ENCODE results near the gene MGAT3.
"Not testable (repeated sequence)": the region's sequence is repeated elsewhere in the genome, so short reads cannot be mapped to it uniquely, and the experiment has no call there.

MGAT3 gene

DNA sequence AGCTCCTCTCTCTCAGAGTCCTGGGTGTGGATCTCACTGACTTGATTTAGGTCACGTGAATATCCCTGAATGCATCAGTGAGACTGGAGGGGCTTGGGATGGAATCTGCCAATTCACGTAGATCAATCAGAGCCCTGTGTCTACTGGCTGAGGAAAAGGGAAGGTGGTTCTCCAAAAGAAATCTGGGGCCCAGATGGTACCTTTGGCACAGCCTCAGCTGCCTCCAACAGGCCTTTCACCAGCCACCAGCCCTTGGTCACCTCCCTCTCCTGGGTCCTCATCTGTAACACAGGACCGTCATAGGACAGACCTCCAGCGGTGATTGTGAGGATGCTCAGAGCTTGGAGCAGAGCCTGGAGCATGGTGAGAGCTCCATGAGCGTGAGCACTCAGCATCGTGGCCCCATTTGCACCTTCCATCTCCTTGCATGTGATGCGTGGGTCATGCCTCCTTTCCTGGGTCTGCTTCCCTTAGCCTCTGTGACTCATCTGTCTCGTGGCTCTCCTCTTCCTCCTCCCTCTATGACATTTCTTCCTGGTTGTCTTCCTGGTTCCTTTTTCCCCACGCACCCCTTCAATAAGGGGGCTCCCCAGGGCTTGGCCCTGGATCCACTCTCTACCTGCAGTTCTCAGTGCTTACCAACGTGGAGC lies 37.8 kb downstream of the MGAT3 start:
- DNase-seq = no peak

DNA sequence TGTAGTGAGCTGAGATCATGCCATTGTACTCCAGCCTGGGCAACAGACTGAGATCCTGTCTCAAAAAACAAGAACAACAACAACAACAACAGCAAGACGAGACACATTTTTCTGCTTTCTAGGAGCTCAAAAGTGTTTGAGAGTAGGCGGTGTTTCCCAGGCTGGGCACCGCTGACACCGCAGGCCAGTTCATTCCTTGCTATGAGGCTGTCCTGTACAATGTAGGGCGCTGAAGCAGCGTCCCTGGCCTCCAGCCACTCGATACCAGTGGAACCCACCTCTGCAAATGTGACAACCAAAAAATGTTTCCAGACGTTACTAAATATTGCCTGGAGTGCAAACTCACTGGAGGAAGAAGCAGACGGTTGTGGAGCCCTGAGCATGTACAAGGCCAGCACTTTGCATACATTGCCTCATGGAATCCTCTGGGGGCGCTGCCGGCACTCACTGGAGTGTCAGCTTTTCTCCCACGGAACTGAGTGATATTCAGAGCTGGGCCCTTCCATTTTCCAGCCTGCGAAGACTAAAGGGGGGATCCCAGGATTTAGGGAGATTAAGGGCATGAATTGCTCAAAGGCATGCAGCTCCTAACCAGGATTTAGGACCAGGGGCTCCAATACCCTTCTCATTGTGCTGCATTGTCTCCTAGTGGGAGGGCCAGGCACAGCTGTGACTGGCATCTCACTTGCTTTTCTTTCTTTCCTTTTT lies 39.5 kb downstream of the MGAT3 start:
- peak; percentile 71 for DNase-seq

DNA sequence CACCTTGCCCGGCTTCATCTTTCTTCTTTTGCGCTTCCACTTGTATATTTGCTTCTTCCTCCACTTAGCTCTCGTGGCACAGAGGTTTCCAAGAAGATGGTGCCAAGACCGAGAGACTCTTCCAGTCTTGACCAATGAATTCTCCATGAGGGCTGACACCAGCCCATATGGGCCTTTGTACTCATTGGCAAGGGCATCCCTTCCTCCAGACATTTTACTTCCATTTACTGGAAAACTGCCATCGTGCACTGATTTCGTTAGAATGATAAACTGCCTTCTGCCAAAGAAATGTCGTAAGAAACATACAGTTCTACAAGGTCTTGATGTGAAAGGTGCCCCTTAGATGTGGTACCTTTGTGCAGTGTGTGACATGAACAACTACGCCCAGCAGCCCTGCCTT lies 40.6 kb downstream of the MGAT3 start:
- DNase-seq = no peak

DNA sequence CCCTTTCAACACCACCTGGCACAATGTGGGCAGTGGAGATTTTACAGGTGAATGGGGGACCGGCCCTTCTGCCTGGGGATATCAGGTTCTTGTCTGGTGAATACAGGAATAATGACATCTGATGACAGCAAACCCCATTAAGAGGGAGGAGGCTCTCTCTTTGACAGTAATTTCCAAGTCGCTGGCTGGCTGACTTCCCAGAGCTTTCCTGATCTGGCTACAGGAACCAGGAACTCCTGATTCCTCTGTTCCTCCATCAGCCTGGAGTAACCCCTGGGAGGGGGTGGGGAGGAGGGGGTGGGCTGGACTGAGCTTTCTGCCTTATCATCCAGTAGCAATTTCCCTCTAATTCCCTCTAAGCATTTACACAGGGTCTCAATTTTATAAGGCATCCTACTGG lies 41.6 kb downstream of the MGAT3 start:
- no peak for DNase-seq

DNA sequence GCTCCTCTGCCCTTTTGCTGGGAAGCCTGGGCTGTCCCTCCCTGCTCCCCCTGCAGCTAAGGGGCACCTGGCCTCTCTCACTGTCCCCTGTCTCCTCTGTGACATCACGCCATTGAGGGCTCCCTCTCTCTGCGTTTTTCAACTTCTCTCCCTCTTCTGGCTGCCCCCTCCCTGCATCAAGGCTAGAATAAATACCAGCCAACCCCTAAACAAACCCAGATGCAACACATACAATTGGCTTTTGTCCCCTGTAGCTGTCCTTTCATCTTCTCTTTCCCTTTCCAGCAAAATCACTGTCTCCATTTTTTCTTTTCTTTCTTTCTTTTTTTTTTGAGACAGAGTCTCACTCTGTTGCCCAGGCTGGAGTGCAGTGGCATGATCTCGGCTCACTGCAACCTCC lies 42.0 kb downstream of the MGAT3 start:
- DNase-seq = no peak

DNA sequence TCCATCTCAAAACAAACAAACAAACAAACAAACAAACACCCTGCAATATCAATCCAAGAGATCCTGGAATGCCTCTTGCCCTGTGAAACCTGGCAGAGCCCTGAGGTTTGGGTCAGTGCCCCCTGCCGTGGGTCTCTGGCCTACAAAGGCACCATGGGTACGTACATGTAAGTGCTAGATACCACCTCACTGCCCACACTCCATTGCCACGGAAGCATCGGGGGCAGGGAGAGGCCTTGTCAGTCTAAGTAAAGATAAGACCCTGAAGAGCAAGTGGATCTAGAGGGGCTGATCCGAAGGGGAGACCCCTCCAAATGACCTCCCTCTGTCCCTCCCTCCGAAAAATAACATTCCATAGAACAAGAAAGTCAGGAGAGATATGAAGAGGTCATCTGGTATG lies 43.3 kb downstream of the MGAT3 start:
- no peak for DNase-seq

DNA sequence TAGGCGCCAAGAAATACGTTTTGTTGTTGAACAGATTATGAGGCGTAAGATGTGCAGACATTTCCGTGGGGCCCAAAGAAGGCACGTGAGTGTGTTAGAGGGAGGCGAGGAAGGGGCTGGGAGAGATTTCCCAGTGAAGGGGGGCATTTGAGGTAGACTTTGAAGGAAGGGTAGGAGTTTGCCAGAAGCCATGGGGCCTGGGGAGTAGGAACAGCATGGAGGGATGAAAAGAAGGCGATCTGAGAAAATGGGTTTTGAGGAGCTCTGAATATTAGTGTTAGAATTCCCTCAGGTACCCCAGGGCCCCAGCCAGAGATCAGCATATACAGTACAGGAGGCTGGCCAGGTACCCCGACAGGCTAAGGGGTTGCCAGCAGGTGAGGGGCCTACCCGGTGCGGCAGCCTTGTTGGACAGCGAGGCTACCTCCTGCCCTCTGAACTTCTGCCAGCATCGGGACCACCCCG lies 44.9 kb downstream of the MGAT3 start:
- DNase-seq = no peak

DNA sequence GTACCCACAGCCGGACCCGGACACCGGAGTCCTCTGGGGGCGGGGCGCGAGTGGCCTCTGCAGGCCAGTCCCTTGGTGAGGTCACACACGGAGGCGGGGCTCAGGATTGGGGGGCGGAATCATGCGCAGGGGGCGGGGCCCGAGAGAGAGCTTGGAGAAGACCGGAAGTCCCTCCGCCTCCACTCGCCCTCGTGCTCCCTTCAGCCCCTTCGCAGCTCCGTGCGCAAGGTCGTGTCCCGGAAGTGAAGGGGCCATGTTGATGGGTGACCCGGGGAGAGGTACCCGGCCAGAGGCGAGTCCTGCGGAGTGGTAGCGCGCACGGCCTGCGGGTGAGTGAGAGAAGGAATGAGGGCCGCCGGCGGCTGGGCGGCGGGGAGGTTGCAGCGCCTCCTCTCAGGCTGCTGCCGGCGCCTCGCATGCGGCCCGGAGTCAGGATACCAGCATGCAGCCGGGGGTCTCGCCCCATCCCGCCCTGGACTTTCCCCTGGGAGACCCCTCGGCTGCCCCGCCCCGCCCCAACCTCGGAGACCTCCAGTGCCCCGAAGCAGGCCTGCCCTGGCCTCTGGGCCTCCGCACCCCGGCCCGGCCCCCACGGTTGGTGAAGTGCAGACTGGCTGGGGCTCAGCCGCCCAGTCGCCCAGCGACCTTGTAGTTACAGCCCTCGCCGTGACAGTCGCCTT lies 45.4 kb downstream of the MGAT3 start, which contains the start of gene MIEF1:
MIEF1 (plus strand) TSS at position 182 of the 680 bp plus-strand sequence. CDS start 9,005 bp downstream, outside the sequence.
- peak; percentile 94 for DNase-seq

DNA sequence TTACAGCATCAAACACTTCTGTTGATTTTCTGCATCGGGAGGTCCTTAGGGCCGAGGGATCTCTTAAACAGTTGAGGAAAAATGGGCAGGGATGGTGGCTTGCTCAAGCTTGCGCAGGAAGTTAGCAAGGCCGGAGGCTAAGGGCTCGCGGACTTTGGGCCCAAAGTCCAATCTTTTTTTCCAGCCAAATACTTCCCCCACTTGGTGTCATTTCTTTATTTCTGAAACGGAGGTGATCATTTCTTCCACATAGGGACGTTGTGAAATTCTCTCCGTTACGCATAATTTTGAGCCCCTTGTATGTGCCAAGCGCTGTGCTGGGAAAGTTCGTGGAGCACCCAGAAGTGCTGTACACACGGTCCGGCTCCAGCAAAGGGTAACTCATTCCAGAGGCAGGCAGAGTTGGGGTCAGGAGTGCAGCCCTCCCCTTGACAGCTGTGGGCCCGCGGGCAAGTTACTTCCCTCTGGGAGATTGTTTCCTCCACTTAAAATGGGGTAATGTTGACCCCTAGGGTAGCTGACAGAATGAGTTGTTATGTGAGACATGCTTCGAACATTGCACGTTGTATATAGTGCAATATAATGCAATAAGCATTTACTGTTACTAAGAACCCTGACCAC lies 46.1 kb downstream of the MGAT3 start:
- no peak for DNase-seq

DNA sequence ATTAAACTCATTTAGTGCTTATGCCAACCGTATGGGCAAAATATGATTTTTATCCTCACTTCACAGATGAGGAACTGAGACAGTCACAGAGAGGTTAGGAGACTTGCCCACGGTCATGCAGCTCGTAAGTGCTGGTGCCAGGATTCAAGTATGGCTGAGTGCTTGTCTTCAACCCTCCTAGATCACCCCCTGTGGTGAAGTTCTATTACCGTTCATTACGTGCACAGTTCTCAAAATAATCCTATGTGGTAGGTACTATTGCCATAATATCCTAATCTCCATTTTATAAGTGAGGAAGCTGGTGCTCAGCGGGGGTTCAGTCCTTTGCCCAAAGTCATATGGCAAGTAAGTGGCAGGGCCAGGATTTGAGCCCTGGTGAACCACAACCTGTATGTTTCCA lies 46.8 kb downstream of the MGAT3 start:
- DNase-seq = no peak

DNA sequence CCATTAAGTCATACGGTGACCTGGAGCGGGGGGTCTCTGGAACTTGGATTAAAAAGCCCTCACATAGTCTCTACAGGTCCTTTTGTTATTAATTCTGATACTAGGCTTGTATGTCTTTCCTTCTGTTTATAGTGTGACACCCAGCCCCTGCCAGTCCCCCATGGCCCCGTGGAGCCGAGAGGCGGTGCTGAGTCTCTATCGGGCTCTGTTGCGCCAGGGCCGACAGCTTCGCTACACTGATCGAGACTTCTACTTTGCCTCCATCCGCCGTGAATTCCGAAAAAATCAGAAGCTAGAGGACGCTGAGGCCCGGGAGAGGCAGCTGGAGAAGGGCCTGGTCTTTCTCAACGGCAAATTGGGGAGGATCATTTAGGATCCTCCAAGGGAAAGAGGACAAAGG lies 47.3 kb downstream of the MGAT3 start:
- DNase-seq = no peak

DNA sequence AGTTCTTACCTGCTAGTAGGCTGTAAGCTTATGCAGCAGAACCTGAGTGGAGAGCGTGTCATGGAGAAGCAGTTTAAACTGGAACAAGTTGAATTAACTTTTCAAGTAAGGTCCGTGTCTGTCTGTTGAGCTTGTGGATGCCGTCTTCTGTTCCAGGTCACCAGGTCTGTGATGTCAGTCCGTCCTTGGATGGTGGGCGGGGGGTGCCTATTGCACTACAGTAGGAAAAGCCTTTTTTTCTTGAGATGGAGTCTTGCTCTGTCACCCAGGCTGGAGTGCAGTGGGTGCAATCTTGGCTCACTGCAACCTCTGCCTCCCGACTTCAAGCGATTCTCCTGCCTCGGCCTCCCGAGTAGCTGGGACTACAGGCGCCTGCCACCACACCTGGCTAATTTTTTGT lies 50.2 kb downstream of the MGAT3 start:
- DNase-seq = not testable (repeated sequence)

DNA sequence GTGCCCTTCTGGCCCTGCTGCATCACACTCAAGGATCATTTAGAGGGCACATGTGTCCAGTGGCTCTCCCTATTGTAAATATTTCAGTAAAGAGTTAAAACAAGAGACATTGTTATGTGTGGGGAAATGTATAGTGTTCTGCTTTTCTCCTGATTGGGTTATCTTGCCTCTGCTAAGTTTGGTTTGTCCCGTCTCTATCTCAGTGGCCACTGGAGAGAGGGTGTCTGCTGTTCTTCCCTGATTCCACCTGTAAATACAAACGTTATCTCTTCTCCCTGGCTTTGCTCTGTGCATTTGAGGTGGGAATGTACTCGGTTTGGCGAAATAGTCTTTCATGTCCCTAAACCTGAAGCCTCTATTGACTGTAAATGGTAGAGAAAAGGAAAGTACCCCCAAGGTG lies 51.6 kb downstream of the MGAT3 start:
- no peak for DNase-seq

DNA sequence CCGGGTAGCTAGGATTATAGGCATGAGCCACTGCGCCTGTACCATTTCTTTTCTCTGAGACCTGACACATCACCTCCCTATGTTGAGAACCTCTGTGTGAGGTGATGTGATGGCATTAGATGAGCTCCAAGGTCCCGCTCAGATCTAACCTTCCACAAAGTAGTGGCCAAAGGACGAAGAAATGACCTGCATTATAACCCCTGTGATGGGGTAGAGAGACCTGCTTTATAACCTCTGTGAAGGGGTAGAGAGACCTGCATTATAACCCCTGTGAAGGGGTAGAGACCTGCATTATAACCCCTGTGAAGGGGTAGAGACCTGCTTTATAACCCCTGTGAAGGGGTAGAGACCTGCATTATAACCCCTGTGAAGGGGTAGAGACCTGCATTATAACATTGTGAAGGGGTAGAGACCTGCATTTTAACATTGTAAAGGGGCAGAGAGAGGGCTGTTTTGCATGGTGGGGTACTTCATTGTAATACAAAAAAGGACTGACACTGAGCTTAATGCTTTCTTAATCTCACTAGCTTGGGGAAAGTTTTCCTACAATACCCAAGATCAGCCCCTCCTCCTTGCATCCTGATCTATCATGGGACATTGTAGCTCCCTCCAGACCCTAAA lies 53.8 kb downstream of the MGAT3 start:
- DNase-seq = no peak

DNA sequence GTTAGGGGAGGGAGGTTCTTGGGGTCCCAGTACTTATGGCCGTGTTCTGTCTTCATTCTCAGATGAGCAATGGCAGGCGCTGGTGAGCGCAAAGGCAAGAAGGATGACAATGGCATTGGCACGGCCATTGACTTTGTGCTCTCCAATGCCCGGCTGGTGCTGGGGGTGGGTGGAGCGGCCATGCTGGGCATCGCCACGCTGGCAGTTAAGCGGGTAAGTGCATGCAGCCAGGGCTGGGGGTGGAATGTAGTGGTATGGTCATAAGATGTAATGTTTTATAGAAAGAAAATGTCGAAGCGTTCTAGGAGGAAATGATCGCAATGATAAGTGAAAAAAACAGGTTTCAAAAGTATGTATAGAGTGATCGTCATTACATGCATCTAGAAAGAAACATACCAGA lies 54.4 kb downstream of the MGAT3 start:
- DNase-seq = no peak

DNA sequence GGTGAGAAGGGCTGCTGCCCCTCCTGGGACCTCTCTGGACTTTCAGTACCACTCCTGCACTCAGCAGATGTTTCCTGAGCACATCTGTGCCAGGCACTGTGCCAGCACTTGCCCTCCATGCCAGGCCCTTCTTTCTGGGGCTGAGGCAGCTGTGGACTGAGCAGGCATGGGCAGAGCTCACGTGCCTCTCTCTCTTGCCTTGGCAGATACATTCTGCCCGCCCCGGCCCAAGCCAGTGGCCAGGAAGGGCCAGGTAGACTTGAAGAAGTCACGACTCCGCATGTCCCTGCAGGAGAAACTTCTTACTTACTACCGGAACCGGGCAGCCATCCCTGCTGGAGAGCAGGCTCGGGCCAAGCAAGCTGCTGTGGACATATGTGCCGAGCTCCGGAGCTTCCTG lies 55.2 kb downstream of the MGAT3 start:
- DNase-seq = no peak

DNA sequence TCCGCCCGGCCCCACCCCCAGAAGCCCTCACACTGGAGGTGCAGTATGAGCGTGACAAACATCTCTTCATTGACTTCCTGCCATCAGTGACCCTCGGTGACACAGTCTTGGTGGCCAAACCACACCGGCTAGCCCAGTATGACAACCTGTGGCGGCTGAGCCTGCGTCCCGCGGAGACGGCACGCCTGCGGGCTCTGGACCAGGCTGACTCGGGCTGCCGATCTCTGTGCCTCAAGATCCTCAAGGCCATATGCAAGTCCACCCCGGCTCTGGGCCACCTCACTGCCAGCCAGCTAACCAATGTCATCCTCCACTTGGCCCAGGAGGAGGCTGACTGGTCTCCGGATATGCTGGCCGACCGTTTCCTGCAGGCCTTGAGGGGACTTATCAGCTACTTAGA lies 57.0 kb downstream of the MGAT3 start:
- no peak for DNase-seq

DNA sequence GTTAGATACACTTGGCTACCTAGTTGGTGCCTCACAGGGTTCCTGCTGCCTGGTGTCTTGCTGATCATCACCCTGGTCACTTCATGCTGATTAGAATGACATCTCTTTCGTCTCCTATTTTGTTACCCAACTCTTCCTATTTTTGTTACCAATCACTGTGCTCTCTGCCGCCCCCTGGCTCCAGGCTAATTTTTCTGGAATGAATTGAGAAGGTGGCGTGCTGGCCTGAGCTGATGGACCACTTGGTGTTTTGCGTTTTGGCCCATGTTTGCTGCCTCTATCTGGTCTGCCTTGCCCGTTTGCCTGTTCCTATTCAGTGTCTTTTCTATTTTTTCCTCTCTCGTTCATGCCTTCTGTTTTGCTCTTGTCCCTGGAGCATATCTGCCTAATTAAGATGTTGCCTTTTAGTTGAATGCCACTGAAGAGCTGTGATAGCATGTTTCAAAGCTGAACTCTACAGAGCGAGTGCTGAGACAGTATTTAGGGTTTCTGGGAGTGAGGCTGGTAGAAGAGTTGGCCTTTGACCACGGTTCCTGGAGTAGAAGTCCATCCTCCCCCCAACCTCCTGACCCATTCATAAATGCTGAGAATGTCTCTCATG lies 57.7 kb downstream of the MGAT3 start:
- DNase-seq = peak; percentile 62

DNA sequence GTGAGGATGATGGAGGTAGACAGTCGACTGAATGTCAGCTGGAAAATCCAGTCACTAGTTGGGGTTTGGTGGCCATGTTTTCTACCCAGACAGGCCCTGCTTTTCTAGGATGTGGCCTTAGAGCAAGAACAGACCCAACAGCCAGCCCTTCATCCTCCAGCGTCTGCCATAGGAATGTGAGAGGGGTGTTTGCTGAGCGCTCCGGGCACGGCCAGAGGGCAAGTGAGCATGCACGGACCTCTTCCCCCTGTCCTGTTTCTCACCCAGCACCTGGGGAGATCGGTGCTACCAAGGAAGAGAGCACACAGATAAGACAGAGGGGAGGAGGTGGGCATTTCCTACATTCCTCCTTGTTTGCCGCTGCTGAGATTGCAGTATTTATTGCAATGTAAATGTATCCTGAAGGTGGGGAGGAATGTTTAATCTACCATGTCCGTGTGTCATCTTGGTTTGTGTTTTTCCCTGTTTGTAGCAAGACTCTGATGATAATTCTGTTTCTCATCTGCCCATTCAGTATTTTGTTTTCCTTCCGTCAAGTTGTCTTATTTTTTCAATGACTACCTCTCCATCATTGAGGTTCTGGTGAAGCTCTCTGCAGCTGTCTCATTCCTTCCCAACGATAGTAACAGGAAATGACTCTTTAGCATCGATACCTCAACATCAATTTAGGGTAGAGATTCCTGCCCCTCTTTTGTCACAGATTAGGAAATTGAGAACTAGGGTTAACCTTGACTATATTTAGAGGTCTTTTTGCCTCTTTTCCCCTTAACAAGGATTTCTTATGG lies 58.6 kb downstream of the MGAT3 start:
- DNase-seq = no peak

DNA sequence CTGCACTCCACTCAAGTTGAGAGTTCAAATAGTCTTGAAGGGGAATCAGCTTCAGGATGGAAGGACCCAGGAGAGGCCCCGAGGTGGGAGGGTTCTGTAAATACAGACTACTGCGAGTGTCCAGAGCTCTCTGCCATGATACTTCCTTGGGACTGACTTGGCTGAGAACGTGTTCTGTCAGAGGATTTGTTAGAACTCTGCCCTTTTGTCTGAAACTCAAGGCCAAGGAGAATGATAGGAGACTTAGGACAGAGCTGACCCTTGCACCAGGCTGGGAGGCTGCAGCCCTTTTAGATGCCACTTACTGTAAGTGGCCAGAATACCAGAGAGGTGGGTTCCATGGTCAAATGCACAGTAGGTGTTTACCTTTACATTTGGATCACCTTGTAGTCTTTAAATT lies 60.7 kb downstream of the MGAT3 start:
- DNase-seq = no peak

DNA sequence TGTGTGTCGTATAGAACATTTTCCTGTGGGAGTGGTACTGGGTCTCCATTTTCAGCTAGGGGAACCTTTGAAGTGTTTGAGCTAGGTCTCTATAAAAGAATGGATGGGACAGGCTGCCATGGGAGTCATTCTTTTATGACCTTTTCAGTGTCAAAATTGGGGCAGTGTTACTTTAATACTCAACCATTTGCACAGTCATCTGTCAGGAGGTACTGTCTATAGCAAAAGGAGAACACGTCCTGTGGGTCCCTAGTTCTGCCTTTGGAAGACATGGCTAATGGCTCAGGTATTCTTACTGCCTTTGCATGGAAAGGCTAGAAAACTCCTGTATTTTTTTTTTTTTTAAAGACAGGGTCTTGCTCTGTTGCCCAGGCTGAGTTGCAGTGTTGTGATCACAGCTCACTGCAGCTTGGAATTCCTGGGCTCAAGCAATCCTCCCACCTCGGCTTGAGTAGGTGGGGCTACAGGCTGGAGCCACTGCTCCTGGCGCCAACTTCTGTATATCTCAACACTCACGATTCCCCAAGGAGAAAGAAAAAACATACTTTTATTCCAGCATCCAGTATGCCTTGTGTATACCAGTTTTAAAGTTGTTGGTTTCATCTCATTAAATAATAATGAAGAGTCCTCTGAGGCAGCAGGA lies 61.5 kb downstream of the MGAT3 start:
- no peak for DNase-seq
